NCI-H1417 treated with DMSO at 0.1 percent for 48 hours (cell line): ENCODE data around the gene H1-8.
"Not testable (repeated sequence)": the region's sequence is repeated elsewhere in the genome, so short reads cannot be mapped to it uniquely, and the experiment has no call there.

Experiments used
- DNase-seq: peaks from one replicate; lab custom pipeline; 2025; lab: John Stamatoyannopoulos, UW

The H1-8 gene, protein sequence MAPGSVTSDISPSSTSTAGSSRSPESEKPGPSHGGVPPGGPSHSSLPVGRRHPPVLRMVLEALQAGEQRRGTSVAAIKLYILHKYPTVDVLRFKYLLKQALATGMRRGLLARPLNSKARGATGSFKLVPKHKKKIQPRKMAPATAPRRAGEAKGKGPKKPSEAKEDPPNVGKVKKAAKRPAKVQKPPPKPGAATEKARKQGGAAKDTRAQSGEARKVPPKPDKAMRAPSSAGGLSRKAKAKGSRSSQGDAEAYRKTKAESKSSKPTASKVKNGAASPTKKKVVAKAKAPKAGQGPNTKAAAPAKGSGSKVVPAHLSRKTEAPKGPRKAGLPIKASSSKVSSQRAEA

DNA sequence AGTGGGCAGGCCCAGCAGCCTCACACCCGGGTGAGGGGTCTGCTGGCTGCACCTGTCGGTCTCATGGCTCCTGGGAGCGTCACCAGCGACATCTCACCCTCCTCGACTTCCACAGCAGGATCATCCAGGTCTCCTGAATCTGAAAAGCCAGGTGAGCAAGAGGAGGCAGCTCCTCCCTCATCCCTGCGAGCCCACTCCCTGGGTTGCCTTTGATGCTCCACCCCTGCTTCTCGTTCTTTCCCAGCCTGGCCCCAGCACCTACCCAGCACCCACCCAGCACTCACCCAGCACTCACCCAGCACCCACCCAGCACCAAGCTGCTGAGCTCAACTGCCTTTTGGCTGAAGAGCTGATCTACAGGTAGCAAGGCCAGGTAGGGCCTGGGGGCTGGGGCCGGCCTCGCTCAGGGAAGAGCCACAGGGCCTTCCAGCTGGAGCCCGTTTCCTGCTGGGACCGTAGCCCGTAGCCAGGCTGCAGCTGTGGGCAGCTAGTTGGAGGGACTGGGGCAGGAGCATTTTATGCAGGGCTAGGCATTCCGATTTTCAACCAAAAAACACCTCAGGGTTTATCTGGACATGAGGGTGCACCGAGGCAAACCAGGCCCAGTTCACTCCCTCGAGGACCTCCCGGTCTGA is at the start of gene H1-8:
Gene H1-8 (plus strand): TSS at position 20 of the 635 bp plus-strand sequence. CDS start 44 bp downstream, at position 64.
- no peak for DNase-seq

DNA sequence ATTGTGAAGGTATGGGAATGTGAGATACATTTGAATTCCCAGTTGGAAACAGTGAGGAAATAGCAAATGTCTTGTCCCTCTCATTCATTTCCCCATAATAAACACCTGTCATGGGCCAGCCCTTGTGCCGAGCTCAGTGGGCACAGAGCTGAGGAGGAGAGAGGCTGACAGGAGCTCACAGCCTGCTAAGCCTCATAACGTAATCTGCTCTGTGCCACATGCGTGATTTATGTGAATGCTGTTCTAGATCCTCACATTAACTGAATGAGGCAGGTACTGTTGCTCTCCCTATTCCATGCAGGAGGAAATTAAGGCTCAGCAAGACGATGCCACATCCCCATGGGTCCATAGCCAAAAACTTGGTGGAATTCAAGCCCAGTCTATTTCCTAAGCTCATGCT is 49.8 kb upstream of the H1-8 start:
- DNase-seq = no peak

DNA sequence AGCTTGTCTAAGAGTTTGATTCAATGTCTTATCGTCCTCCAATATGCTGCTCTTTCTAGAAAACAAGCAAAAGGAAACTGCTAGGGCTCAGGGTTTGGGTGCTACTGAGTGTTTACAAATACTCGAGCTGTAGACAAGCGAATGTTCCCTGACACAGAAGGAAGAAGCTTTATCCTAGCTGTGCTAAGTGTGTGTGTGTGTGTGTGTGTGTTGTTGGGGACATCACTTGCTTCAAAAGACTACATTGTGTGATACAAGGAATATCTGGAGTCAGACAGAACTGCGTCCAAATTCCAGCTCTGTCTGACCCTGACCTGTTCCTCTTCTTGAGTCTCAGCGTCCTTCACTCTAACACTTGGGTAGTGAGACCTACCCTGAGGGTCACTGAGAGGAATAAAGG is 48.5 kb upstream of the H1-8 start:
- not testable (repeated sequence) for DNase-seq

DNA sequence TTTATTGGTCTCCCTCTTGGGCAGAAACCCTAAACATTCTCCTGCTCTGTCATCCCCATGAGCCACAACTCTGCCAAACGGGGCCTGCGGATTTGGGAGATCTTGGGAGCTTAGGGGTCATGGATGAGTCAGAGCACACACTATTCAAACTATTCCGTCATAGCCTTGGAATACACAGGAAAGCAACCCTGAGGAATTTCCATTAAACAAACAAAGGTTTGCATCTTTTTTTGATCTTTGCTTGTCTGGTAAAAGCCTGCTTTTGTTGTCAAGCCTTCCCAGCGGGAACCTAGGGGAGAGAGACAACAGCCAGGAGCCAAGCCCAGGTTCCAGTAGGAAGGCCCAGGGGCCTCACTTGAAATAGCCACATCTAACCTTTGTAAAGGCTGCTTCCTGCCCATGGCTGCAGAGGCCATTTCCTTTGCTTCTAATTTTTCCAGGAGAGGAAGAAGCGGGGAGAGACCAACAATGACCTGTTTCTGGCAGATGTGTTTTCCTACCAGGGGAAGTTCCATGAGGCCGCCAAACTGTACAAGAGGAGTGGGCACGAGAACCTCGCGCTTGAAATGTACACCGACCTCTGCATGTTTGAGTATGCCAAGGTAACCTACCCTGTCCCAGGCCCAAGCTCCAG is 47.9 kb upstream of the H1-8 start:
- not testable (repeated sequence) for DNase-seq

DNA sequence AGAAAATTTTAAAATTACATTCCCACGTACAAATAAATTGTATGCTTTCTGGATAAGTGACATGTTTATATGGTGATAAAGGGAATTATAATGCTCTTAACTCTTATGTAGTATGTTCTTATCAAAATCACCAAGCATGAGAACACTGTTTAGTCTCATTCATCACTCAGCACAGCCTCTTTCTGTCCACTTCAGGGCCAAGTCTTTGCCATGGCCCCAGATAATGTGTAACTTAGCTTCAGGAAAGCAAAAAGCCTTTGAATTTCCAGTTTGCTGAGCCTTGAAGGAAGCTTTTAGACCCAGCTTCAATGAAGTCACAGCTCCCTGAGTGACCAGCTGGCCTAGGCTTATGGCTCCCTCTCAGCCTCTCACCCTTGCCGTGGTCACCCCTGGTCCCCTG is 45.1 kb upstream of the H1-8 start:
- DNase-seq = not testable (repeated sequence)

DNA sequence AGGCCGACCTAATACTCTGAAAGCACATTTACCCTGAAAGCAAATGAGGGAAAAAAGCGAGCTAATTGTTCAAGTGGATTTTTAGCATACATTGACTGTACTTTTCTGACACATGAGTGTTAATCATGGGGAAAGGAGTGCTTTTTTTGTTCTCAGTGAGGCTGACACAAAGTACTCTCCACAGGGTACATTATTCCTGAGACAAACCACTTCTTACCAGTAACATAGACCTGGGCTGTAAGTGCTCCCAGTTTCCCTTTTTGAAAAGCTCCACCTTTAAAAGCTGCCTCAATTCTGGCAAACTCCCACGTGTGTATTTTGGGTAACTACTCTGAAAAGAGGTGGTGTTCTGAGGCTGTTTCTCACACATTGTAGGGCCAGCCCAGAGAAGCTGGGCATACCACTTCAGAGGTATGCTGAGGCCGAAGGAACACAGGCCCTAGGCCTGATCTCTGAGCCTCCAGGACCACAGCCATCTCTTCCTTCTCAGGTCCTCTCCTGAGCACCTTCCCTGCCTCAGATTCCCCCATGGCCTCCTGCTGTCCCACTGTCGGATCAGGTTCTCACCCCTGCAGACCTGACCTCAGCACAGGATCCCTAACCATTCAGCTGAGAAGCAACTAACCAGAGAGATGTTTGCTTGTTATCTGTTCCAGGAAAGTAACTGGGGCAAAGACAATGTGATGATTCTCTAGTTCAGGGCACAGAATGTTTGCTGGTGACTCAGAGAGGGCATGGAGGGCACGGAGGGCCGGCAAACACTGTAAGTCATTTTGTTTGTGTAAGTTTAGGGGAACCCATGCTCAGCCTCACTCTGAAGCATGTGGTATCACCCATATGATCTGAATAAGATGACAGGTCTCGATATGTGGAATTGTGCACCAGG is 44.1 kb upstream of the H1-8 start:
- not testable (repeated sequence) for DNase-seq

DNA sequence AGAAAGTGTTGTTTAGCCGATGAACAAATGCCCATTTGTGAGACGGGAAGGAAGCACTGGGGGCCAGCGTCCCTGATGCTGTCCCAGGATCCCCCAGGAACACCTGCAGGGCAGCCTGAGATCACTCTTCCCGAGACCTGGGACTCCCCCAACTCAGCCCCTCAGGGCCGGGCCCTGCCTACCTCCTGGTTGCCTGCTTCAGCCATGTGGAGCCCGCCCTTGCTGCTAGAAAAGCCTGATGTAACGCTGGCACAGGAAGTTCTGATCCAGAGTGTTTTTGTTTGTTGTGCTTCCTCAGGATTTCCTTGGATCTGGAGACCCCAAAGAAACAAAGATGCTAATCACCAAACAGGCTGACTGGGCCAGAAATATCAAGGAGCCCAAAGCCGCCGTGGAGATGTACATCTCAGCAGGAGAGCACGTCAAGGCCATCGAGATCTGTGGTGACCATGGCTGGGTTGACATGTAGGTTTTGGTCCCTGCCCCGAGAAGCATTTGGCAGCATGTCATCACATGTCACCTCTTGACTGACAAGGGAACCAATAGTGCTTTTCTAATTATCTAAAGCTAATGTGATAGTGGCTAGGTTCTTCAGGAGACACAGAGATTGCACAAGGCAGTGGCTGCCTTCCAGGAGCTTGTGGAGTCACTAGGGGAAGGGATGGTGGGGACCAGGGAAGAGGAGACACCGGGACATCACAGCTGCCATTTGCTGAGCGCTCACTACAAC is 43.2 kb upstream of the H1-8 start:
- DNase-seq = not testable (repeated sequence)

DNA sequence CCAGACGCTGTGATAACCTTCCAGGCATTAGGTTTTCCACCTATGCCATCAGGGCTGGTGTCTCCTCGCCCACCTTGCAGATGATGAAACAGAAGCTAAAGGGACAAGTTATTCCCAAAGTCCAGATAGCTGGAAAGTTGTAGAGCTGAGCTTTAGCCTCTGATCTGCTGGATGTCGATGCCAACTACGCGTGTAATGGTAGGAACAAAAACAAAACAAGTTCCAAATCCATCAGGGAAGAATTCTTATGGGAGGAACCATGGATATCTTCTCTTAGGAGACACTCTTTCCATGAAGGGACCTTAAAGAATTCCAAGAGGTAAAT is 42.7 kb upstream of the H1-8 start:
- no peak for DNase-seq

DNA sequence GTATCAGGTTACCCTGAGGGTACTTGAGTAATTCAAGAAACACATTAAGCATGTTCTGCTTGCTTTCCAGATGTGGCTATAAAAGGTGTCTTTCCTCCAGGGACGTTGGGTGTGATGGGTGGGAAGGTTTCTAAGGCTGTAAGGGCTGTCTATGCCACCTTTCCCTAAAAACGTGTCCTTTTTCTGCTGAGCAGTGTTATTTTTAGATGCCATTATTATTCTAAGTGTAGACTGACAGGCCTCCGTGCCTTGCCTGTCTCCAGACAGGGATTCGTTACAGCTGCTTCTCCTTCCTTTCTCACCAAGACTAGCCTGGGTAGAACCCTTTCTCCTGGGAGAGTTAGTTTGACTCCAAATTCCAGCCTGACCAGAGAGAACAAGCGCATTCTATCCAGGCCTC is 41.3 kb upstream of the H1-8 start:
- DNase-seq = no peak

DNA sequence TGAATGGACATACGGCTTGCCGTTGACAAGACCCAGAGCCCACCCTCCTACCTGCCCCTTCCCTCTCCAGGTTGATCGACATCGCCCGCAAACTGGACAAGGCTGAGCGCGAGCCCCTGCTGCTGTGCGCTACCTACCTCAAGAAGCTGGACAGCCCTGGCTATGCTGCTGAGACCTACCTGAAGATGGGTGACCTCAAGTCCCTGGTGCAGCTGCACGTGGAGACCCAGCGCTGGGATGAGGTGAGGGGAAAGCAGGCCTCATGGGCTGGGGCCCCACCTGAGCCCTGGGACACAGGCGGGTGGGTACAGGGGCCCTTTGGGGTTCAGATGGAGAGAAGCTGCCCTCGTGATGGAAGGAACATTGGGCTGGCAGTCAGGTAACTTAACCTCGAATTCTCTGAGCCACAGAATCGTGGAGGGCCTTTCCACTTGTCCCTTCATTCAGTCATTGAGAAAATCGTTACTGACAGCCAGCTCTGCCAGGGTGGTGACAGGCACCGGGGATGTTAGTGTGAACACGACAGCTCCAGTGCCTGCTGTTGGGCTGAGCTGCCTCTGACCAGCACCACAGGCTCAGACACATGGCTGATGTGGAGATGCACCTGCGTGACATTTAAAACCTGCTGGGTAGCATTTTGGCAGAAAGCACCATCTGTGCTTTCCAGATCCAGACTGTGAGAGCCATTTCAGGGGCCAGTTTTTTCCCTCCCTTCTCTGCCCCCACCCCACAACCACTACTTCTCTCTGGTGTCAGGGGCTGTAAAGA is 40.1 kb upstream of the H1-8 start:
- peak; percentile 65 for DNase-seq

DNA sequence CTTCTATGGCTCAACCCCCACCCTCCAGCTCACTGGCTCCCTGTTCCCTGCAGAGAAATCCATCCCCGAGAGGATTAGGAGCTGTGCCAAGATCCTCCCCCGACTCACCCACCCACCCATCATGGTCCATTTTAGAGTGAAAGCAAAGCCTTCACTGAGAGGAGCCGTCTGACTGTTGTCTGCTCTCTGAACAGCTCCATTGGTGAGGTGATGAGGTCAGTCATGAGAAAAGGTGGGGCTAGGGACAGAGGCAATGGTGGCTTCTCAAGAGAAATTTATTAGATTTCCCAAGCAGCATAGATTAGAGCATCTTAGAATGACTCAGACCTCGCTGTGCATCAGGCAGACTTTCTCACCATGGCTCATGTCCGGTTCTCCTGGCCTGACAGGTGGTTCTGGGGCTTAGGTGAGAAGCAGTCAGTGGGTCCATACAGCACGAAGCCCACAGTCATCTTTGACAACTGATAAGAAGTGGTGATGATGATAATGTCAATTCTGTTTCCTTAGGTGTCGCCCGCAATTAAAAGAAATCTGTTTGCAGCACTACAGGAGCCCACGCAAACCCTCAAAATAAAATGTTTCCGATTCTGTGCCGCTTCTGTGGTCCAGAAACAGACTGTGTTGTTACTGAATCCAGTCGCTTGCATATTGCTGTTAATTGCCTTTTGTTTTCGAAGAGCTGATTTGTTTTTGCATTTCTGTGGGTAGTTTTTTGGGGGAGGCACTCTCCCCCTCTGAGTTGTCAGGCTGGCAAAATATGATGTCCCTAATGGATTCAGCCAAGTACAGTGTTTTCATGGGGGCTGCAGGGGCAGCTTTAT is 39.3 kb upstream of the H1-8 start:
- DNase-seq = peak; percentile 65

DNA sequence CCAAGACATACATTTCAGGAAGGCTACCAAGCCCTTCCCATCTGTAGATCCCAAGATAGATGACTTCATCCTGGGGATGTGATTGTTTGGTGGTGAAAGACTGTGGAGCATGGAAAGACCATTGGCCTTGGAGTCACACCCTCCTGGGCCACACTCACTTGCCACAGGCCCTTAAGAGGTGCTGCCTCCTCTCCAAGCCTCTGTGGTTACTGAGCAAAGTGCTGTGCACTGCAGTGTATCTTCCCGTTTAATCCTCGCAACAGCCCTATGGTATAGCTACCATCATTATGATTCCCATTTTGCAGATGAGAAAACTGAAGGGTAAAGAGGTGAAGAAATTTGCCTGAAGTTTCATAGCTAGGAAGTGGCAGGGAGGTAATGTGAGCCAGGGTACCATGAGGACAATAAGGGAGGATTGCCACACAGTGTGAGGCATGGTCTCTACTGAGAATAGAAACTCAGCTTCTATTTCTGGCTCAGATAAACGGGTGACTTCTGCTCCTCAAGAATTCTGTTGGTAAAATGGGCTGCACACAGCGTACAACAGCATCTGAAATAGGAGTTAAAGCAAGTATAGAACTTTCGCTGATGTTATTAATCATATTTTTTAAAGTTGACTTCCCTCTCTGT is 38.4 kb upstream of the H1-8 start:
- DNase-seq = no peak

DNA sequence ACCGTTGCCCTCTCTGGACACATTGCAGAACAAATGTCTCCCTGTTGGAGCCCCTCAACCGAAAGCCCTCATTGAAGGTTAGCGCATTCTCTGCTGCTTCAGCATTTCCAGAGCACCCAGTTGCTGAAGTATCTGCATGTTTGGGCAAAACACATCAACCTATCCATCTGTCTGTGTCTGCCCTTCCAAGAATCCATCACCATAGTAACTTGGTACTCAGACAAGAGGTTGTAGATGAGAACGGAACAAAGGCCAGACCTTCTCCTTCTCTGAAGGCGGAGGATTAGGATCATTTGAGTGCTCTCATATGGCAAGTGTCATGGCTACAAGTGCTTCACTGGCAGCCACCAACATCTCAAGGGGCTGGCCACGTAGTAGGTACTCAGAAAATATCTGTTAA is 37.6 kb upstream of the H1-8 start:
- peak; percentile 6 for DNase-seq

DNA sequence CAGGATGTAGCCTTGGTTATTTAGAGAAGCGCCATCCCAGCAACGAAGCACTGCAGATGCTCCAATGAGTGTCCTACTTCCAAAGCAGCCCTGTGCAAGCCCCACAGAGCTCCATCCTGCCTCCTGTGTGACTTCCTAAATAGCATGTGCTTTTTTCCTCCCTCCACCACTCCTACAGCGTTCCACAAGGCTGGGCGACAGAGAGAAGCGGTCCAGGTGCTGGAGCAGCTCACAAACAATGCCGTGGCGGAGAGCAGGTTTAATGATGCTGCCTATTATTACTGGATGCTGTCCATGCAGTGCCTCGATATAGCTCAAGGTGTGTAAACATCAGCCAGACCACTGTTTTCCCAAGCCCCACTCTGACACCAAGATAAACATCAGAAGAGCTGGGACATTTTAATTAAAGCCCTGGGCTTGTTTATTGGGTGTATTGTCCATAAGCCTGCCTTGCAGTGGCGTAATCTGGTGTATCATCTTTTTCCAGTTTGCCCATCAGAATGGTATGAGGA is 36.7 kb upstream of the H1-8 start:
- DNase-seq = peak; percentile 97

DNA sequence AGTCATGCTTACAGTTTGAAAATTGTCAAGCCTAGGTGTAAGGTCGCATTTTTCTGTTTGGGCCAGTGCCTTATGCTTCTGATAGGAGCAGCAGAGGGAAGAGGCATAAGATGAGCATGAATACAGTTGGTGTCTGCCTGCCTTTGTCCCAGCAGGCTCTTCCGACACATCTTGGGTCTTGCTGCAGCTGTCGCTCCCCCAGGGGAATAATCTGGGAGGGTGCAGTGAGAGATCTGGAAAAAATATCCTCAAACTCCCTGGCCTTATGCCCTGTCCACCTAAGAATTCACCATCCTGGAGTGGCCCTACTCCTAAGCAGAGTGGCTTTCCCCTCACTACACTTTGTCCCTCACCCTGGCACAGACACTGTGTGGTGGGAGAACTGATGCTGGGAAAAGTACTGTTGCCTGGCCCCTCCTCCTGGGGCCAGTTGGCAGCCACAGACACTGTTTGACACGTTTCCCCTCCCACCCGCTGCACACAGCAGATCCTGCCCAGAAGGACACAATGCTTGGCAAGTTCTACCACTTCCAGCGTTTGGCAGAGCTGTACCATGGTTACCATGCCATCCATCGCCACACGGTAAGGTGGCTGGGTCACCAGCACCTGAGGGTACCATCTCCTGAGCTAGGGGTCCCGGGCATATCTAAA is 35.7 kb upstream of the H1-8 start:
- DNase-seq = no peak

DNA sequence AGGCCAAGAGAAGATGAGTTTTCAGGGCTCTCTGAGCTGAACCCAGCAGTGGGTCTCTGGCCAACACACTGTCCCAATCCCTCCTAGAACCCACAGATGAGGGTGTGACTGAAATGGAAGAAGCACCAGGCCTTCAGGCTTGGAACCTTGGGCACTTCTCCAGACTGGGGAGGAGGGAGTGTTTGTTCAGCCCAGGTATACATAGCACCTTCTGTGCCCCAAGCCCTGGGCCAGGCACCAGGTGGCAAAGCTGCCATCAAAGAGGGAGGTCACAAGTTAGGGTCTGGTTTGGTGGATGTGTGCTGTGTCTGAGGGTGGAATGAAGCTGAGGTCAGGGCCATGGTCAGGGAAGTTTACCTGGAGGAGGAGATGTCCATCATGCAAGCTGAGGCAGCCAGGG is 30.4 kb upstream of the H1-8 start:
- no peak for DNase-seq

DNA sequence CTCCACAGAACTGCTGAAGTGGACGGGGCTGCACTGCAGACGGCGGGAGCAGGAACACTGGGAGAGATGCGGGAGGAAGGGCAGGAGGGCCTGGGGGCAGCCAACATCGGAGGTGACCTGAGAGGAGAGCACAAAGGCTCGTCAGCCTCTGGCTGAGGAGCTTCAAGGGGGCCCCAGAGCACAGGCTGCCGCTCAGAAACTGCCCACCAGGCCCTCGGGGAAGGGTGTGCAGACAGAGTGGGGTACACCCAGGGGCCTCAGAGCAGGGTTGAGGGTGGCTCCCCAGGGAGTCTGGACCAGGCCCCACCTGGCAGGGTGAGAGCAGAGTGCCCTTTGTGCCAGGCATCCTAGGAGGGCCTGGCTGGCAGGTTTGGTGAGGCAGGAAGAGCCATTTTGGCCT is 29.3 kb upstream of the H1-8 start:
- DNase-seq = no peak

DNA sequence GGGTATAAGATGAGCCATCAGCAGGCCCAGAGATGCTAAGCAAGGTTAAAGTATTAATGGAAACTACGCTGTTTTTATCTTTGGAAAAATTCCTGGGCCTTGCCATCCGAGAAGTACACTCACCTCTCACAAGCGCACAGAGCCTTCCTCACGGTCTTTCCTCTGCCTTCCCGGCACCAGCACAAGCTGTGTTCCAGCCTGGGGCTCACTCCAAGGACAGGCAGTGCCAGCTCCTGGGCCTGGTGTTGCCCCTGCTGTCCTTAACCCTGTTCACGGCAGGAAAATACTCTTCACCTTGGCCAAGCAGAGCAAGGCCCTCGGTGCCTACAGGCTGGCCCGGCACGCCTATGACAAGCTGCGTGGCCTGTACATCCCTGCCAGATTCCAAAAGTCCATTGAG is 28.9 kb upstream of the H1-8 start:
- DNase-seq = no peak

DNA sequence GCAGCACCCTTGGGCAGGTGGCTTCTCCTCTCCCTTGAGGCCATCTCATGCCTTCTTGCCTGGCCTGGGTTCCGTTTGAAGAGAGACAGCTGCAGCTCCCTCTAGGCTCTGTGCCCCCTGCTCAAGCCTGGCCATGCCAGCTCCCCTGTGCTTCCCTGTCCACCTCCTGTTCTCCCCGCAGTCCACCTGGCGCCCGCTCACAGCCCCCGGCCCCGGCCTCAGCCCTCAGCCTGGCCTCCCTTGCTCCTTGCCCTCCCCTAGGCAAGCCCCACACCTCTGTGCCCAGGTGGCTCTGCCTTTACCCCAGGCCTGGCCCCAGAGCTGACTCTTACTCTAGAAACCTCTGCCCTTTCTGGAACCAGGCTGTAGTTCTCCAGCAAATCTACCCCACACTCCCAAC is 28.4 kb upstream of the H1-8 start:
- no peak for DNase-seq
